ENCODE results near the gene ITPR2.
"Not testable (repeated sequence)": the region's sequence is repeated elsewhere in the genome, so short reads cannot be mapped to it uniquely, and the experiment has no call there.

ITPR2 gene

DNA sequence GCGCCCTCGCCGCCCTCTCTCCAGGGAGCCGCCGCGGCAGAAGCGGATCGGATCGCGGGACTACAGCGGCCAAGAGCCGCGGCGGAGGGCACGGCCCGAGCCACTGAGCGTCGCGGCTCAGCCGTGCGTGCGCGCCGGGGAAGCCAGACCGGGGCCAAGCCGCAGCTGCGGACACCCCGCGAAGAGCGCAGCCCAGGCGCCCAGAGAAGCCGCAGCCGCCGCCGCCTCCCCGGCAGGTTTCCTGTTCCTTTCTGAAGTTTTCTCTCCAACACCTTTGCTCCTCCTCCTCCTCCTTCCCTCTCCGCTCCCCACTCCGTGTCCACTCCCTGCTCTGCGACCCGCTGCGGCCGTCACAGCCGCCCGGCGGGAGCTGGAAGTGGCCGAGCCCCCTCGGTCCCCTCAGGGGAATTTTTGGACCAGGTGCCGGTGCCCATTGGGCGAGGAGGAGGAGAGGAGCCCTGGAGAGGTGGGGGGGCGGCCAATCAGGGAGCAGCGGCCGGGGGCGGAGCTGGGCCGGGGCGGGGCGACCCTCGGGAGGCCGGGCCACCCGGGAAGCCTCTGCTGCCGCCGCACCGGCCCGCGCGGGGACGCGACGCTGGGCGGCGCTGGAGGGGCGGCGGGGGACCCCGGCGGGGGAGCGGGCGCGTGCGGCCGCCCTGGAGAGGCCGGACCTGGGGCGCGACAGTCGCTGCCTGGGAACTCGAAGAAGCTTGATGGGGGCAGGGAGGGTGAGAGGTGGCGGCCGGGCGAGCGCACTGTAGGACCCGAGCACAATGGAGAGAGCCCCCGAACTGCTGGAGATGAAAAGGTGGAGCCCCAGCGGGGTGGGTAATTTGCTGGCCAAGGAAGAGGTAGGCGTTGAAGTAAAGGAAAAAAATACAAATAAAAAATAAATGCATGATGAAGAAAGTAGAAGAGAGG lies at the start of gene ITPR2:
TSS of gene ITPR2 (minus strand) at position 373 of the 921 bp plus-strand sequence. CDS start 413 bp downstream, outside the sequence.
- peak; percentile 98 for DNase-seq (ENCODE audit: low spot score)

DNA sequence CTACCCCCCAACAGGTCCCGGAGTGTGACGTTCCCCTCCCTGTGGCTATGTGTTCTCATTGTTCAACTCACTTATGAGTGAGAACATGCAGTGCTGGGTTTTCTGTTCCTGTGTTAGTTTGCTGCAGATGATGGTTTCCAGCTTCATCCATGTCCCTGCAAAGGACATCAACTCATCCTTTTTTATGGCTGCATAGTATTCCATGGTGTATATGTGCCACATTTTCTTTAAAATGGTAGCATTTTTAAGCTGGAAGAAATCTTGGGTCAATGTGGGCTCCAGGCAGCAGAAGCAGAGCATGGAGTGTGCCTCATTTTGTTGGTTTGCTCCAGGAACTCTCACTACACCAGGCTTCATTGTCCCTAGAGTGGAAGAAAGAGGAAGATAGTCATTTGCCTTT lies 47.6 kb upstream of the ITPR2 start:
- DNase-seq (ENCODE audit: low spot score): no peak

GRCh38 chr12:26878661-26879119 lies 45.7 kb upstream of the ITPR2 start:
- no peak for DNase-seq (ENCODE audit: low spot score)

GRCh38 chr12:26874501-26875296 lies 41.7 kb upstream of the ITPR2 start:
- no peak for DNase-seq (ENCODE audit: low spot score)

GRCh38 chr12:26872625-26873024 lies 39.6 kb upstream of the ITPR2 start:
- DNase-seq (ENCODE audit: low spot score): no peak

DNA sequence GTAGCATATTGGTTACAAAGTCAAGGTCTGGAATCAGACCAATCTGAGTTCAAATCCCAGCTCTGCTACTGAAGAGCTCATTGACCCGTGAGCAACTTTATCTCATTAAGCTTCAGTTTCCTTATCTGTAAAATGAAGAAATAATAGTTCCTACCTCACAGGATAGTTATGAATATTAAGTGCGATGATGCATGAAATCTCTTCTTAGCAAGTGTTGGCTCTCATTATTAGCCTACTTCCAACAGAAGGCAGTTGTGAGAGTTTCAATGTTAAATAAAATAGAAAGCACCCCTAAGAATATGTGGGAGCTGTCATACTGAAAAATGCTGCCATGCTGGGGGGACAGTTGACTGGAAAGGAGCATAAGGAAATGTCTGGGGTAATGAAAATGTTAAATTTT lies 39.0 kb upstream of the ITPR2 start:
- no peak for DNase-seq (ENCODE audit: low spot score)

DNA sequence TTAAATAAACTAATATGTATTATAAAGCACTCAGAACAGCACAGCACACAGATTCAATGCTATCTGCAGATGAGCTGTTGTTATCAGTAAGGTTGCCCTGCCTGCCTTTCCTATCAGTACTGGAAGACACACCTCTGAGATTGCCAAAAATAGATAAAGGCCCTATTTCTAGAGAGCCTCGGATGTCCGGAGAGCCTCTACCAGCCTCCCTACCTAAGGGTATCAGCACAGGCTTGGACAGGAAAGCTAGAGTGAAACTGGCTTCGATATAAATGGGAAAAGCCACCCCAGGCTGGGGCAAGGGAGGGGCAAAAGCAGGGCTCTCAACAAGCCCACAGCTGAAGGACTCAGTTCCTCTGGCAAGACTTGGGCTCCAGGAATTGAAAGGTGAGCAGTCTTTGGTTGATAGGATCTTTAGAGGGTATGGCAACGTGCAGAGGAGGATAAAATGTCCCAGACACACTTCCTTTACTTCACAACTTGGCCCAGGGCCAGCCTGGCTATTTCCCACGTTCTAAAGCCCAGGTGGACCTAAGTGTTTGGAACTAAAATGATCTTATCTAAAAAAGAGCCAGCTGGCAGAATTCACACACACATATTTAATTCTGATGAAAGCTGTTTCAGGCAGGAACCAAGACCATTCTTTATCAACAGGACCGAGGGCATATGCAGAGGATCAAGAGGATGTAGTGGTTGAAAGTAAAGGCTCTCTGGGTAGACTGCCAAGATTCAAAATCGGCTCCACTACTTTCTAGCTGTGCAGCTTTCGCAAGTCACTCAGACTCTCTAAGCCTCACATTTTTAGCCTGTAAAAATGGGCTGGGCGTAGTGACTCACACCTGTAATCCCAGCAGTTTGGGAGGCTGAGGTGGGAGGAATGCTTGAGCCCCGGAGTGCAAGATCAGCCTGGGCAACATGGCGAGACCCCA lies 37.8 kb upstream of the ITPR2 start:
- no peak for DNase-seq (ENCODE audit: low spot score)

GRCh38 chr12:26869908-26870459 lies 37.0 kb upstream of the ITPR2 start:
- no peak for DNase-seq (ENCODE audit: low spot score)

DNA sequence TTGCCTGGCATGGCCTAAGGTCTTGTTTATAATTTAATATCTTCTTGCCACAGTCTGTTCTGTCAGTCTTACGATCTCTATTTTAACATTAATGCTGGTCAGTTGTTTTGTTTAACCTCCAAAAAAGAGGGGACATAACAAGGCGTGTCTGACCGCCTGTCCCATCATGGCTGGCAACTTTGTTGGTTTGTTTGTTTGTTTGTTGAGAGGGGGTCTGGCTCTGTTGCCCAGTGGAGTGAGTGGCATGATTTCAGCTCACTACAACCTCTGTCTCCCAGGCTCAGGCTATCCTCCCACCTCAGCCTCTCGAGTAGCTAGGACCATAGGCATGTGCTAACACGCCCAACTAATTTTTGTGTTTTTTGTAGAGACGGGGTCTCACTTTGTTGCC lies 36.1 kb upstream of the ITPR2 start:
- DNase-seq (ENCODE audit: low spot score): no peak

DNA sequence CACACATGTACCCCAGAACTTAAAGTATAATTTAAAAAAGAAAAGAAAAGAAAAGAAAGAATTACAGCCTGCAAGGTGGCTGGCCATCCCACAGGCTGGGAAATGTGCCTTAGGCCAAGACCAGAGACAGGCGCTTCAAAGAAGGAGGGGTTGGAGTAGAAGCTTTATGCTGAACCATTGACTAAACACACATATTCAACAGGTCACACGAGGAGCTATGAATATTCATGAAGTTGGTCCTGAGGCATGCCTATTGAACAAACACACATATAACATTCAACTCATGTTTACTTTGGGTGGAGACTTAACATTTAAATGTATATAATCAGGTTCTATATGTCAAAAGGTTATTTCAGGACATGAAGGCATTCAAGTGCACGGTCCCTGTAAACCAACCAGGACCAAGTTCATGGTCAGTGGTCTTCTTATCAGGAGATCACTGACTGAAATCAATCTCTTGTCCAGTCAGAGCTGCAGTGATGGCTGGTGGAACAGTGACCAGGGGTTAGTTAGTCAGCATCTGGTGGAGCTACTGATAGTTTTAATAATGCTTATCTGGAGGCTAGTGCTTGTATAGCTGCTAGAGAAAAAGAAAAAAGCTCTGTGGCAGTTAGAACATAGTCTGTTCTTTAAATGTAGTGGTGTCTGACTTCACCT lies 35.6 kb upstream of the ITPR2 start:
- no peak for DNase-seq (ENCODE audit: low spot score)

GRCh38 chr12:26867080-26867479 lies 34.1 kb upstream of the ITPR2 start:
- no peak for DNase-seq (ENCODE audit: low spot score)

DNA sequence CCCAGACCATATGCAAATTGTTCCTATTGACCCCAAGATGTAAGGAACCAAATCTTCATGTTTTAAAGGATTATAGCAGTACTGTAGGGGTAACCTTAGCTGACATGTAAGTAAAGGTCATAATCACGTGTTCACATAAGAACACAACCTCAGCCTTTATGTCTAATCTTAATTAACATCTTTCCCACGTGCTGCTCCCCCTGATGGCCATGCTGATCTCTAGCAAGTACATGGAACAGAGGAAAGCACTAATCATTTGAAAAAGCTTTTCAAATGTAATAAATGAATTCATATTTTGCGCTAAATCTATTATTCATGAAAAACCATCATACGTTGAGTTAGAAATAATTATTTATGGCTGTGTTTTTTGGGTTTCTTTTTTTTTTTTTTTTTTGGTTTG lies 30.5 kb upstream of the ITPR2 start:
- no peak for DNase-seq (ENCODE audit: low spot score)

DNA sequence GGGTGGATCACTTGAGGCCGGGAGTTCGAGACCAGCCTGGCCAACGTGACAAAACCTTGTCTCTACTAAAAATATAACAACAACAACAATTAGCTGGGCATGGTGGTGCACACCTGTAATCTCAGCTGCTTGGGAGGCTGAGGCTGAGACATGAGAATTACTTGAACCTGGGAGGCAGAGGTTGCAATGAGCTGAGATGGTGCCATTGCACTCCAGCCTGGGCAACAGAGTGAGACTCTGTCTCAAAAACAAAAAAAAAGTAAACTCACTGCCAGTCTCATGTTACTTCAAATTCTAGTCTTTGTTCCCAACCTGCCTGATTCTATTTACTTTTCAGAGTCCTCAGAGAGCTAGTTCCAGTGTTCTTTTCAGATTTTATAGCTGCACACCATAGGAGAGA lies 29.8 kb upstream of the ITPR2 start:
- not testable (repeated sequence) for DNase-seq (ENCODE audit: low spot score)

DNA sequence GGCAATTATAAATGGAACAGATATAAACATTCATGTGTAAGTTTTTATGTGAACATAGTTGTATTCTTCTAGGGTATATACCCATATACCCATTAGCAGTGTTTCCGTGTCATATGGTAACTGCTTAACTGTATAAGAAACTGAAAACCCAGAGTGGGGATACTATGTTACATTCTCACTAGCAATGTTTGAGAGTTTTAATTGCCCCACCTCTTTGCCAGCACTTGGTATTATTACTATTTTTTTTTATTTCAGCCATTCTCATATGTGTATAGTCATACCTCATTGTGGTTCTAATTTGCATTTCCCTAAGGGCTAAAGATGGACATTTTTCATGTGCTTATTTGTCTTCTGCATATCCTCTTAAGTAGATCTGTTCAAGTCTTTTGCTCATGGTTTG lies 28.7 kb upstream of the ITPR2 start:
- no peak for DNase-seq (ENCODE audit: low spot score)

- DNase-seq (ENCODE audit: low spot score): no peak
These were observed 24.6 kb upstream of the ITPR2 start for GRCh38 chr12:26857465-26858176.

DNA sequence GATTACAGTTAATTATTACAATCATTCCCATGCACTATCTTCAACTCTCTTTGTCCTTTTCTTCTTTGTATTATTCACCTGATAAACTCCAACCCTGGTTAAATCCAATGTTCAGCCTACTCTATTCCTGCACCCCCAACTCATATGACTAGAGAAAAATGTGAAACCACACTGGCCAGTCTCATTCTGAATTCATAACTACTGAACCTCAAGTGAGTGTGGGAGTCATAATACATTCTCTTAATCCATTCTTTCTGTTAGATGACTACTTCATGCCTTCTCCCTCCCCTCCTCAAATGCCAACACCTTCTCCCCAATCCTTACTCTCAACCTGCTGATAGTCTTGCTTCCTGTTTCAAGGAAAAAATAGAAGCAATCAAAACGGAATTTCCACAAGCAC lies 22.3 kb upstream of the ITPR2 start:
- DNase-seq (ENCODE audit: low spot score): no peak

DNA sequence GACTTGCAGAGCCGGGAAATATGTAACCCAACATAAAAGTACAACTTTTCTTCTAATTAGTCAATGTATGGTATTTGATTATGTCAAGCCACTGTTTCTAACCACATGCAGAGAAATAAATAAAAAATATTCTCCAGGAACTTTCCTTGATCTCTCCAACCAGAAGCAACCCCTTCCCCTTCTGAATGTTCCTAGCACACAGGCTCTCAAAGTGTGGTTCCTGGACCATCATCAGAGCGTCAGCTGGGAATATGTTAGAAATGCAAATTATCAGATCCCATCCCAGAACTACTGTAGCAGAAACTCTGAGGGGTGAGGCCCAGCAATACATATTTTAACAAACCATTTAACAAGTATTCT lies 21.0 kb upstream of the ITPR2 start:
- DNase-seq (ENCODE audit: low spot score): no peak

DNA sequence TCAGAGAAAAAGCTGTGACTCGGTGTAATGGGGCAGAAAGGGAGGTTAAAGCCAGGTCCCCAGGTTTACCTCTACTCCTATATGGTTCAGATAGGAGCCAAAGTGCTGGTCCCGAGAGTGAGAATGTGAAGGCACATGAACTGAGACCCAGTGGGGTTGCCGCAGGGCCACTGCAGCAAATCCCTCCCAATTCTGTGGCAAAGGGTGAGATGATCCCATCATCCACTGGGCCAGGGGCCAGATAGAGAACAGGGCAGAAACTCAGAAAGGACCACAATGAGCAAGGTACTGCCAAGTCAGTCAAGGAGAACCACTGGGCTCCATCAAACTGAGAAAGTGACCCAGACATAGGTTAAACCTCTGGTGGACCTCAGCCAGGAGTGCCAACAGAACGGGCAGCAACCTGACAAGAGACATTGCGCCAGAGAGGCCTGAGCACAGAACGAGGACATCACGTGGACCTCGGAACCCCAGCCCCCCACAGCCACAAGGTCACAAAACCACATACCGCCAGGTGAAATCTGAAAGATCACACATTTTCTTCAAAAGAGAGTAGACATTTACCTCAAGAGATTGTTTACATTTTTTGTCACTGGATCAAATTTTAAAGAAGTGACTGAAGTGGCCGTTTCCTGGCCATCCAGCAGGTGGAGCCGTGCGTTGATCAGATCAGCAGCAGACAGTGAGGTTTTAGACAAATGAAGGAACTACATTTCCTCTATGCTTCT lies 20.5 kb upstream of the ITPR2 start:
- DNase-seq (ENCODE audit: low spot score): peak; percentile 72

DNA sequence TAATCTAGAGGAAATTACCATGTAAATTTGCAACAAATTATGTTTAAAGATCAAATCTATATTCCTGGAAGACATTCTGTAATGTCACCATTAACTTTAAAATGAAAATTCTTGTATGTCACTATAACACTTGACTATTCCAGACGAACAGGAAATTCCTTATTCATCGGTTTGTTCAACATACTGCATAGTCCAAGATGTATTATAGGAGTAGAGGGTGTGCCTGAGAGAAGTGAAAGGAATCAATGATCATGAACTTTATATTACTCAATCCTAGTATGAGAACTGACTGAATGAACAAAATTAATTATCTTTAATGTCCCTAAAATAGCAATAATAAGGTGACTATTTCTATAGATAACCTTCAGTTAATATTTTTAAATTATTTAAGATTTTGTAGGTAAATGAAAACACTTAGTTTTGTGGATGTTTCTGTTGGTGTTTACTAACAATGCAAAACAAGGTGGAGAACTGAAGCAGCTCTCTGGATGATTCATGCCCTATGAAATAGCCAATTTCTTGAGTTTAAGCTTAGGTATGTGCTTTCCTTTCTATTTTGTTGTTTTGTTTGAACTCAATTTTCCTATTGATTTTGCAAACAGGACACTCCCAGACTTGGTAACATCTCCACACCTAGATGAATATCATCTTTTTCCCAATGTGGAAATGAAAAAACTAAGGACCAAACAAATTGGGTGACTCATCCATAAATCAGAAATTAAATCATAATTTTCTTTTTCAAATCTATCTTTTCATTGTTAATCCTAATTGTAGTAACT lies 18.2 kb upstream of the ITPR2 start:
- DNase-seq (ENCODE audit: low spot score): no peak

Data from ecto neural progenitor cell (in vitro differentiated cells).